H1 (cell line): ENCODE measurements around the gene CNDP1. TPM values are rescaled to one million over a fixed set of nuclear protein-coding genes. Genes with fewer than 3 reads are reported as not detected.

Experiments
- CTCF ChIA-PET: fragments of 300-600 bp; sonication (Branson Sonifier 250); formaldehyde crosslinking; loops from one replicate; lab custom pipeline; 2021; ENCODE audit not compliant: partially characterized antibody; lab: Charles Lee
- POLR2A ChIA-PET: fragments of 300-600 bp; sonication (Branson Sonifier 250); formaldehyde crosslinking; loops from one replicate; lab custom pipeline; 2021; ENCODE audit warnings: inconsistent platforms; ENCODE audit not compliant: partially characterized antibody; lab: Charles Lee
- DNase-seq, 2 experiments: peaks; one replicate each; pipeline versions ENCODE4 v3.0.0 to v3.0.0-alpha.2; 2010 to 2022; ENCODE audit warnings: low spot score in 2 of 2, low read depth in 1 of 2, mixed read lengths in 1 of 2
- FAIRE-seq: peaks from 2 replicates; lab custom pipeline; 2011; peaks lifted over from hg19 to GRCh38; lab: Jason Lieb, UNC
- H2AFZ ChIP-seq: 2 replicates; pipeline ENCODE4 v1.8.1; 2012; ENCODE audit warnings: low read length, inconsistent platforms
- H2AK5ac ChIP-seq: 2 replicates; pipeline ENCODE4 v1.6.1; 2013; ENCODE audit warnings: low read depth, low read length
- H2BK120ac ChIP-seq: replicated peaks from 2 replicates; pipeline ENCODE3; 2013; ENCODE audit warnings: low read depth, low read length, inconsistent platforms
- H2BK12ac ChIP-seq: 2 replicates; pipeline ENCODE4 v1.6.1; 2013; ENCODE audit warnings: low read depth, low read length
- H2BK15ac ChIP-seq: 2 replicates; pipeline ENCODE4 v1.6.1; 2013; ENCODE audit warnings: low read length
- H2BK20ac ChIP-seq: 2 replicates; pipeline ENCODE4 v1.6.1; 2013; ENCODE audit warnings: low read length
- H2BK5ac ChIP-seq: 2 replicates; pipeline ENCODE4 v1.6.1; 2013; ENCODE audit warnings: low read depth, low read length
- H3K14ac ChIP-seq: 2 replicates; pipeline ENCODE4 v1.6.1; 2013; ENCODE audit warnings: inconsistent platforms; ENCODE audit not compliant: insufficient read length
- H3K18ac ChIP-seq: 2 replicates; pipeline ENCODE4 v1.6.1; 2013; ENCODE audit warnings: low read length; ENCODE audit errors: extremely low read depth
- H3K23ac ChIP-seq: 2 replicates; pipeline ENCODE4 v1.6.1; 2013; ENCODE audit warnings: inconsistent platforms; ENCODE audit not compliant: insufficient read length
- H3K23me2 ChIP-seq: 2 replicates; pipeline ENCODE4 v1.6.1; 2013; ENCODE audit warnings: low read depth, low read length
- H3K27ac ChIP-seq: 2 replicates; pipeline ENCODE4 v1.6.1; 2011; ENCODE audit warnings: low read depth, low read length, inconsistent platforms
- H3K27me3 ChIP-seq, 4 experiments: replicated peaks in 1 of 4; 1 replicate in 1 of 4; 2 replicates in 3 of 4; pipeline versions ENCODE4 v1.6.1 to v1.8.1; 2011 to 2013; ENCODE audit warnings: low read length in 3 of 4, mild to moderate bottlenecking in 3 of 4, inconsistent platforms in 2 of 4, mixed read lengths in 2 of 4, moderate library complexity in 1 of 4; ENCODE audit not compliant: control insufficient read depth in 3 of 4, insufficient read depth in 3 of 4; ENCODE audit errors: extremely low read depth in 1 of 4
- H3K36me3 ChIP-seq, 4 experiments: 2 replicates each; pipeline versions ENCODE4 v1.6.1 to v1.8.1; 2011 to 2013; ENCODE audit warnings: mild to moderate bottlenecking in 4 of 4, low read length in 3 of 4, moderate library complexity in 2 of 4, control low read depth in 1 of 4, inconsistent platforms in 1 of 4; ENCODE audit not compliant: insufficient read depth in 4 of 4, control insufficient read depth in 2 of 4
- H3K4ac ChIP-seq: replicated peaks from 2 replicates; pipeline ENCODE3; 2013; ENCODE audit warnings: low read length, low read depth, mixed read lengths, inconsistent platforms; ENCODE audit not compliant: insufficient read length
- H3K4me1 ChIP-seq, 4 experiments: replicated peaks in 1 of 4; 1 replicate in 1 of 4; 2 replicates in 3 of 4; pipeline versions ENCODE4 v1.6.1 to v1.8.1; 2011 to 2013; ENCODE audit warnings: low read length in 3 of 4, inconsistent platforms in 2 of 4, mixed read lengths in 1 of 4; ENCODE audit not compliant: insufficient read depth in 4 of 4, control insufficient read depth in 3 of 4
- H3K4me2 ChIP-seq, 2 experiments: 2 replicates each; pipeline versions ENCODE4 v1.6.1 to v1.8.1; 2011 to 2013; ENCODE audit warnings: low read depth in 2 of 2, low read length in 2 of 2, control low read depth in 1 of 2, inconsistent platforms in 1 of 2, mild to moderate bottlenecking in 1 of 2; ENCODE audit not compliant: insufficient read depth in 1 of 2
- H3K4me3 ChIP-seq, 4 experiments: fragments of 200-600, 300-600 bp in 1 of 4; sonication (generic), shearing (Covaris generic), sonication (Bioruptor Twin) in 1 of 4; 2 replicates each; pipeline versions ENCODE4 v1.5.1 to v1.8.1; 2011 to 2016; ENCODE audit warnings: low read length in 4 of 4, low read depth in 3 of 4, control low read depth in 2 of 4, inconsistent platforms in 2 of 4, mild to moderate bottlenecking in 2 of 4, mixed read lengths in 1 of 4, moderate library complexity in 1 of 4; ENCODE audit not compliant: insufficient read depth in 2 of 4; ENCODE audit errors: extremely low read depth in 1 of 4
- H3K56ac ChIP-seq: replicated peaks from 2 replicates; pipeline ENCODE3; 2013; ENCODE audit warnings: low read depth, mild to moderate bottlenecking, mixed read lengths, low read length, inconsistent platforms; ENCODE audit not compliant: insufficient read length
- H3K79me1 ChIP-seq: 2 replicates; pipeline ENCODE4 v1.6.1; 2013; ENCODE audit warnings: low read depth, low read length, control low read depth
- H3K79me2 ChIP-seq, 2 experiments: 2 replicates each; pipeline versions ENCODE4 v1.6.1 to v1.8.1; 2012 to 2013; ENCODE audit warnings: low read length in 2 of 2, mild to moderate bottlenecking in 2 of 2, inconsistent platforms in 1 of 2; ENCODE audit not compliant: insufficient read depth in 2 of 2, control insufficient read depth in 1 of 2
- H3K9ac ChIP-seq, 4 experiments: replicated peaks in 1 of 4; 1 replicate in 1 of 4; 2 replicates in 3 of 4; pipeline versions ENCODE4 v1.6.1 to v1.8.1; 2011 to 2013; ENCODE audit warnings: low read depth in 3 of 4, low read length in 3 of 4, control low read depth in 2 of 4, mild to moderate bottlenecking in 2 of 4, moderate library complexity in 2 of 4, inconsistent platforms in 1 of 4; ENCODE audit errors: extremely low read depth in 1 of 4
- H3K9me3 ChIP-seq, 2 experiments: 2 replicates each; pipeline versions ENCODE4 v1.6.1 to v1.8.1; 2012 to 2013; ENCODE audit warnings: mild to moderate bottlenecking in 2 of 2, moderate library complexity in 2 of 2, control low read depth in 1 of 2, inconsistent platforms in 1 of 2, low read depth in 1 of 2, low read length in 1 of 2, mixed read lengths in 1 of 2; ENCODE audit not compliant: insufficient read depth in 2 of 2
- H4K20me1 ChIP-seq, 2 experiments: replicated peaks in 1 of 2; 2 replicates each; pipeline versions ENCODE3 to v1.8.1; 2011 to 2013; ENCODE audit warnings: inconsistent platforms in 2 of 2, low read length in 2 of 2, mild to moderate bottlenecking in 1 of 2; ENCODE audit not compliant: insufficient read depth in 2 of 2, control insufficient read depth in 1 of 2
- H4K5ac ChIP-seq: 2 replicates; pipeline ENCODE4 v1.6.1; 2013; ENCODE audit warnings: low read length, low read depth, mixed read lengths, inconsistent platforms; ENCODE audit not compliant: insufficient read length
- H4K8ac ChIP-seq: 2 replicates; pipeline ENCODE4 v1.8.0; 2013; ENCODE audit warnings: mild to moderate bottlenecking, moderate library complexity, low read length, inconsistent platforms; ENCODE audit not compliant: insufficient read depth; ENCODE audit errors: extremely low read depth
- H4K91ac ChIP-seq: replicated peaks from 2 replicates; pipeline ENCODE3; 2013; ENCODE audit warnings: low read length, mixed read lengths, inconsistent platforms; ENCODE audit not compliant: insufficient read length
- CTBP2 ChIP-seq: IDR thresholded peaks from 2 replicates; pipeline ENCODE4 v1.7.0; 2011; ENCODE audit warnings: borderline replicate concordance, mild to moderate bottlenecking, moderate library complexity, mixed read lengths, low read length; ENCODE audit not compliant: insufficient read depth, insufficient read length
- JUND ChIP-seq: IDR thresholded peaks from 2 replicates; pipeline ENCODE4 v1.6.1; 2011; ENCODE audit warnings: mild to moderate bottlenecking, improper control_type of control experiment, low read length
- NANOG ChIP-seq: IDR thresholded peaks from 2 replicates; pipeline ENCODE4 v1.6.1; 2011; ENCODE audit warnings: low read length, low read depth, mild to moderate bottlenecking, inconsistent platforms; ENCODE audit not compliant: insufficient read depth, poor library complexity, severe bottlenecking
- SIN3A ChIP-seq, 2 experiments: IDR thresholded peaks in 1 of 2; conservative IDR thresholded peaks in 1 of 2; 2 replicates each; pipeline ENCODE4 v1.6.1; 2011 to 2012; ENCODE audit warnings: low read length in 2 of 2, improper control_type of control experiment in 1 of 2, low read depth in 1 of 2, mild to moderate bottlenecking in 1 of 2
- WGBS, 2 experiments: shearing (Covaris generic) in 1 of 2; methylation state at CpG; one replicate each; pipeline versions ENCODE4 v1.1.6 to v1.1.7; 2013 to 2015; ENCODE audit warnings: low lambda C conversion rate in 2 of 2, mixed read lengths in 2 of 2, inconsistent platforms in 1 of 2, low coverage in 1 of 2, missing lambda C conversion rate in 1 of 2; ENCODE audit not compliant: insufficient replicate concordance in 2 of 2, insufficient coverage in 1 of 2, insufficient read length in 1 of 2; ENCODE audit errors: extremely low coverage in 1 of 2, missing lambda C conversion rate in 1 of 2; 5-methylcytosine and 5-hydroxymethylcytosine counted together
- polyA plus RNA-seq, 7 experiments: library from polyadenylated mRNA; depleted of rRNA in 3 of 7; stranded (reverse) in 5 of 7; unstranded in 2 of 7; fragments of >200 nt in 5 of 7; fragments of 200-250 nt in 2 of 7; gene quantifications; 1 replicate in 5 of 7; 2 replicates in 1 of 7; 4 replicates in 1 of 7; pipeline versions ENCODE4 v1.2.1 to v1.2.3, GENCODE V29; 2011 to 2013; ENCODE audit warnings: missing spikeins in 2 of 7, mixed read lengths in 2 of 7
- total RNA-seq: library from RNA; stranded (reverse); fragmentation: NEBNext Ultra II Directional; extraction: Animal tissue kit (Norgen Biotek cat#: 25700); gene quantifications from 2 replicates; pipeline ENCODE4 v1.2.1, GENCODE V29; 2021

CNDP1 gene
- total and polyA plus RNA-seq, 2 of the 8 experiments (the other 6 are each of a cell fraction or from before 2014, with no cell fraction given) = 0.09 TPM; not detected in 1

- no peak overlapping the region for H3K27ac ChIP-seq
- H2BK15ac ChIP-seq = no peak overlapping the region
- peak overlapping the region; percentile 50 for H2AFZ ChIP-seq
- H4K8ac ChIP-seq = no peak overlapping the region
- no peaks in the 10 kb centered on the region for H3K27me3 ChIP-seq
- H3K79me1 ChIP-seq = no peaks in the 10 kb centered on the region
- no peaks in the 10 kb centered on the region for H4K20me1 ChIP-seq
- peaks cover 0 to 3% (median 0%) of the 10 kb centered on the region in 4 experiments; a peak in 1 of 7 replicates for H3K4me1 ChIP-seq
- H3K9me3 ChIP-seq = no peaks in the 10 kb centered on the region
- no peak for FAIRE-seq
- no peaks in the 10 kb centered on the region for H3K23me2 ChIP-seq
- no peak overlapping the region for H2AK5ac ChIP-seq
- H3K4me3 ChIP-seq = no peak overlapping the region
- H4K91ac ChIP-seq = no peak overlapping the region
- H2BK20ac ChIP-seq = no peak overlapping the region
- no peak overlapping the region for H3K23ac ChIP-seq
- H3K36me3 ChIP-seq = no peaks in the 10 kb centered on the region
- POLR2A ChIA-PET = no interaction called here
- H3K4me2 ChIP-seq = no peak overlapping the region
- H3K18ac ChIP-seq = no peak overlapping the region
- H3K56ac ChIP-seq = no peak overlapping the region
- CTCF ChIA-PET = interaction anchor here (0.8 to 4.7 kb wide), 3 partner anchors 9 to 29 kb away, joined by 3 to 19 read pairs (median 3); no protein-coding TSS in a partner anchor
- no peak for DNase-seq
- WGBS, 2 experiments = 97% methylated on average over 7 of the region's 8 CpGs; no CpG with 5 or more reads in 1 of the 2 experiments
- H3K79me2 ChIP-seq = no peaks in the 10 kb centered on the region
- H3K14ac ChIP-seq = no peak overlapping the region
- H4K5ac ChIP-seq = no peak overlapping the region
- H2BK5ac ChIP-seq = no peak overlapping the region
- H3K4ac ChIP-seq = no peak overlapping the region
- H3K9ac ChIP-seq = no peak overlapping the region
- H2BK120ac ChIP-seq = no peak overlapping the region
- H2BK12ac ChIP-seq = no peak overlapping the region
- TF ChIP-seq SIN3A (conservative IDR thresholded peaks at IDR 0.05 in 1 of 2, IDR thresholded peaks at IDR 0.05 in 1 of 2; ENCODE audit: low read depth in 1 of 2, low read length in 2 of 2) (no peak), NANOG (no peak), CTBP2 (no peak), JUND (no peak)
Observed at GRCh38 chr18:74488864-74489263, 45.4 kb upstream of the CNDP1 start.
